Stomach (tissue), 9 donors: Measurements from ENCODE around the gene LEMD2. TPM values are rescaled to one million over a fixed set of nuclear protein-coding genes. Genes with fewer than 3 reads are reported as not detected.
A peak's percentile ranks its signal among the peaks of the same experiment; 100 is the strongest.

ENCODE experiments used
- DNase-seq, 2 donors: peaks; one replicate each; pipeline versions ENCODE4 v3.0.0 to v3.0.0-alpha.2; 2013 to 2019
- H3K27ac ChIP-seq, 5 donors: fragments of 200-600 bp in 4 of 5; sonication (generic) in 4 of 5; one replicate each; pipeline ENCODE4 v1.5.1; 2013 to 2019; ENCODE audit warnings: mild to moderate bottlenecking in 1 of 5, moderate library complexity in 1 of 5
- H3K27me3 ChIP-seq, 3 donors: fragments of 200-600 bp; sonication (generic); one replicate each; pipeline ENCODE4 v1.5.1; 2017 to 2019; ENCODE audit warnings: mixed run types in 1 of 3
- H3K36me3 ChIP-seq, 4 donors: fragments of 200-600 bp; sonication (generic); 1 replicate in 3 of 4; 2 replicates in 1 of 4; pipeline ENCODE4 v1.5.1; 2016 to 2019
- H3K4me1 ChIP-seq, 4 donors: fragments of 200-600 bp; sonication (generic); one replicate each; pipeline ENCODE4 v1.5.1; 2016 to 2019
- H3K4me3 ChIP-seq, 4 donors: fragments of 200-600 bp; sonication (generic) in 3 of 4; one replicate each; pipeline ENCODE4 v1.5.1; 2016 to 2019; ENCODE audit warnings: mild to moderate bottlenecking in 1 of 4
- H3K9me3 ChIP-seq, 4 donors: fragments of 200-600 bp; sonication (generic); one replicate each; pipeline ENCODE4 v1.5.1; 2016 to 2019
- CTCF ChIP-seq, 7 experiments: fragments of 450-650 bp in 4 of 7; fragments of 200-600 bp in 3 of 7; sonication (generic) in 3 of 7; IDR thresholded peaks; one replicate each; pipeline ENCODE4 v1.5.1; 2016 to 2019; ENCODE audit warnings: antibody characterized with exemption in 7 of 7, control low read depth in 2 of 7, mild to moderate bottlenecking in 1 of 7
- EP300 ChIP-seq: sonication (generic); formaldehyde crosslinking; IDR thresholded peaks from one replicate; pipeline ENCODE4 v1.6.1; 2017; ENCODE audit warnings: antibody characterized with exemption
- POLR2A ChIP-seq, 4 donors: fragments of 450-650 bp; IDR thresholded peaks; one replicate each; pipeline ENCODE4 v1.6.1; 2016; ENCODE audit warnings: antibody characterized with exemption in 4 of 4, control low read depth in 2 of 4, mild to moderate bottlenecking in 1 of 4, moderate library complexity in 1 of 4
- POLR2AphosphoS5 ChIP-seq, 3 donors: sonication (generic); formaldehyde crosslinking; IDR thresholded peaks; one replicate each; pipeline ENCODE4 v1.6.1; 2016; ENCODE audit warnings: antibody characterized with exemption in 3 of 3
- WGBS, 5 donors: extraction: QIAGEN DNeasy Blood & Tissue Kit in 3 of 5; methylation state at CpG; one replicate each; pipeline versions ENCODE4 v1.1.5 to v1.1.7; 2013 to 2018; 5-methylcytosine and 5-hydroxymethylcytosine counted together
- intact Hi-C: fragments of 100-400 bp; cut with DNase I; formaldehyde crosslinking; loops from one replicate; pipeline ENCODE4 v1.15.1; 2023; ENCODE audit warnings: low total_unique reads
- polyA plus RNA-seq, 3 donors: library from polyadenylated mRNA; stranded (reverse); fragments of 200-250 nt; gene quantifications; one replicate each; pipeline ENCODE4 v1.2.3, GENCODE V29; 2013
- total RNA-seq, 5 donors: library from RNA; depleted of rRNA; stranded (reverse); fragments of >200 nt; gene quantifications; one replicate each; pipeline versions ENCODE4 v1.1.0 to v1.2.3, GENCODE V29; 2014 to 2016
- donor health status: healthy with polysubstance abuse.
- donor health status: Bipolar disorder and iron deficiency.
- donor health status: healthy.

Gene LEMD2
- total and polyA plus RNA-seq, 8 donors: 22.0 to 428 (median 54.2) TPM

GRCh38 chr6:33774774-33775173 lies 14.2 kb downstream of the LEMD2 start:
- H3K27ac ChIP-seq: no peak overlapping the region
- H3K9me3 ChIP-seq: no peaks in the 10 kb centered on the region
- intact Hi-C loops: loop anchor here (10.0 kb wide), 1 partner anchor 380 kb away; no protein-coding TSS in a partner anchor
- TF ChIP-seq POLR2AphosphoS5 (IDR thresholded peaks at IDR 0.05): no peak
- TF ChIP-seq POLR2A (IDR thresholded peaks at IDR 0.05): no peak
- no peak for TF ChIP-seq EP300
- no peak overlapping the region for H3K4me3 ChIP-seq
- no peak for DNase-seq
- 94 to 100% (median 98%) methylated on average over 3 of the region's 3 CpGs for WGBS, 5 donors
- H3K27me3 ChIP-seq: no peaks in the 10 kb centered on the region
- peaks cover 72 to 81% (median 78%) of the 10 kb centered on the region in 4 donors for H3K36me3 ChIP-seq
- peaks cover 22 to 39% (median 28%) of the 10 kb centered on the region in 4 donors for H3K4me1 ChIP-seq

- 69 to 82% (median 75%) methylated on average over 4 to 6 of the region's 6 CpGs for WGBS, 5 donors
- no peaks in the 10 kb centered on the region for H3K27me3 ChIP-seq
- H3K9me3 ChIP-seq: no peaks in the 10 kb centered on the region
- H3K36me3 ChIP-seq: peaks cover 54 to 64% (median 60%) of the 10 kb centered on the region in 4 donors
- intact Hi-C loops: loop anchor here (10.0 kb wide), 1 partner anchor 382 kb away; no protein-coding TSS in a partner anchor
- H3K27ac ChIP-seq: peak overlapping the region in 2 of 5 donors; percentile 82 to 90
- TF ChIP-seq EP300: no peak
- TF ChIP-seq POLR2AphosphoS5 (IDR thresholded peaks at IDR 0.05): no peak
- no peak for TF ChIP-seq POLR2A (IDR thresholded peaks at IDR 0.05)
- no peak for TF ChIP-seq CTCF (IDR thresholded peaks at IDR 0.05)
- no peak overlapping the region for H3K4me3 ChIP-seq
- DNase-seq: no peak
- peaks cover 23 to 50% (median 39%) of the 10 kb centered on the region in 4 donors for H3K4me1 ChIP-seq
Observed at GRCh38 chr6:33772902-33773472, 15.9 kb downstream of the LEMD2 start.

GRCh38 chr6:33772082-33772830 lies 16.7 kb downstream of the LEMD2 start:
- Histone ChIP-seq H3K4me1 (peaks cover 23 to 50% (median 39%) of the 10 kb centered on the region in 4 donors), H3K4me3 (peak overlapping the region in 1 of 4 donors; percentile 14), H3K27ac (peak overlapping the region in 4 of 5 donors; percentile 50 to 90 (median 80)), H3K36me3 (peaks cover 47 to 56% (median 53%) of the 10 kb centered on the region in 4 donors), H3K9me3 (no peaks in the 10 kb centered on the region), H3K27me3 (no peaks in the 10 kb centered on the region)
- WGBS, 5 donors: 74 to 78% (median 76%) methylated on average over 24 of the region's 24 CpGs
- TF ChIP-seq EP300 (no peak), CTCF (IDR thresholded peaks at IDR 0.05) (no peak), POLR2AphosphoS5 (IDR thresholded peaks at IDR 0.05) (no peak), POLR2A (IDR thresholded peaks at IDR 0.05) (no peak)
- no peak for DNase-seq
- intact Hi-C loops: loop anchor here (10.0 kb wide), 1 partner anchor 383 kb away; no protein-coding TSS in a partner anchor

- TF ChIP-seq CTCF (IDR thresholded peaks at IDR 0.05) (peak in 5 of 7 experiments; percentile 77 to 98 (median 96)), POLR2AphosphoS5 (IDR thresholded peaks at IDR 0.05) (peak in 1 of 3 donors; percentile 45), POLR2A (IDR thresholded peaks at IDR 0.05) (no peak)
- no peaks in the 10 kb centered on the region for H3K9me3 ChIP-seq
- 11 to 23% (median 18%) methylated on average over 28 to 47 of the region's 47 CpGs for WGBS, 5 donors
- H3K4me1 ChIP-seq: peaks cover 23 to 50% (median 39%) of the 10 kb centered on the region in 4 donors
- DNase-seq: peak; percentile 77 to 93
- peak overlapping the region in 1 of 4 donors; percentile 14 for H3K4me3 ChIP-seq
- intact Hi-C loops: loop anchor here (10.0 kb wide), 1 partner anchor 383 kb away; no protein-coding TSS in a partner anchor
- no peaks in the 10 kb centered on the region for H3K27me3 ChIP-seq
- H3K27ac ChIP-seq: peak overlapping the region; percentile 1 to 90 (median 79)
- H3K36me3 ChIP-seq: peaks cover 38 to 48% (median 45%) of the 10 kb centered on the region in 4 donors
Observed at GRCh38 chr6:33771146-33772081, 17.5 kb downstream of the LEMD2 start.
